Activated CD8-positive, alpha-beta memory T cell treated with anti-CD3 and anti-CD28 coated beads for 24 hours (primary cell): Measurements from ENCODE around the gene GRIN3A.
A peak's percentile ranks its signal among the peaks of the same experiment; 100 is the strongest.
"Not testable (repeated sequence)": the region's sequence is repeated elsewhere in the genome, so short reads cannot be mapped to it uniquely, and the experiment has no call there.

ENCODE experiments used
- DNase-seq: peaks from one replicate; pipeline ENCODE4 v3.0.0-alpha.2; 2020

The GRIN3A gene

GRCh38 chr9:101738566-101739183 lies at the start of gene GRIN3A:
TSS of gene GRIN3A (minus strand) at chr9:101738647. CDS start at chr9:101737979, 668 bp downstream.
- no peak for DNase-seq

DNA sequence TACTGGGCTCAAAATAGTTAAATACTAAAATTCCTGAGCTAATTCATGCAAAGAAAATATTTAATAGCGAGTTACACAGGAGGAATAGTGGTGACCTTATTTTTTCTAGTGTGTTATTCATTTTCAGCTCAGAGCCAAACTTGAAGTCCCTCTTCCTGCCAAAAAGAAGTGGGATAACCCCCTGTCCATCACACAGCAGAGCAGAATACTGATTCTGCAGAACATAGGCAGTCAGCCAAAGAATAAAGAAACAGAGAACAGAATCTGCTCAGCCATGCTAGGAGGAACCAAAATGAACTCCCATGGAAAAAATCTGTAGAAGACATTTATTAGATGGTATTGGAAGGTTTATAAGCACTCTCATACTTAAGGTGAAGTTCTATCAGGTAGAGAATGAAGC lies 49.4 kb upstream of the GRIN3A start:
- no peak for DNase-seq

GRCh38 chr9:101778332-101778731 lies 39.9 kb upstream of the GRIN3A start:
- DNase-seq, result no peak

DNA sequence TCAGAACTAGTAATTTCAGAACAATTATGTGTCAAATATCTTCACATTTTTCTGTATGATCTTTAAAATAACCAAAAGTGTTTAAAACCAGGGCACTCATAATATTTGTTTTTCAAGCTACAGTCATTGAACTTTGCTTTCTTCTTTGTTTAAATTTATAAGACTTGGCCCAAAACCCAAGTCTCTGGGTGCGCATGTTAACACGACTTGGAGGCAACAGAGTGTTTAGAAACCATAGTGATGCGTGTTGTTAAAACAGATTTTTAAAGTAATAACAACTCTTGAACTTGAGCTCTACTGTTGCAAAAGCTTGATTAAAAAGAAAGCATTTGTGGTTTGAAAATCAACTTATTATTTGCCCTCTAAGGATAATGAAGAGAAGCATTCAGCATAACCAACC lies 26.0 kb upstream of the GRIN3A start:
- DNase-seq, result no peak

- DNase-seq, result no peak
These were observed 20.0 kb upstream of the GRIN3A start for GRCh38 chr9:101758304-101758930.

- DNase-seq, result no peak
These were observed 15.3 kb upstream of the GRIN3A start for GRCh38 chr9:101753716-101754115.

DNA sequence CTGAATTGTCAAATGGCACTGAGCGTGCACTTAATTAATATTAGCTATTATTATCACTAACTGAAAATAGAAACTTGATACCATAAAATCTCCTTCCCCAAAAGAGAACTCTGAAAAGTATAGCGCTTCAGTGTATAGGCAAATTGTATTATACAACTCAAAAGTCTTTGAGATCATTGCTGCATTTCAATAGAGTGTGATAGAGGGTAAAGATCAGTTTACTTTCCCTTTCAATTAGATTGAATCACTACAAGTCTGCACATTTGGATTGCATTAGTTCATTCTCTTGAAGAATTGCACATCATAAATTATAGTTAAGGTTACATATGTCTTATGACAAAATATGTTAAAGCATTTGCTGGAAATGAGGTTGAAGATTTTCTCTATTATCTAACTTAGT lies 13.4 kb upstream of the GRIN3A start:
- DNase-seq, result no peak

DNA sequence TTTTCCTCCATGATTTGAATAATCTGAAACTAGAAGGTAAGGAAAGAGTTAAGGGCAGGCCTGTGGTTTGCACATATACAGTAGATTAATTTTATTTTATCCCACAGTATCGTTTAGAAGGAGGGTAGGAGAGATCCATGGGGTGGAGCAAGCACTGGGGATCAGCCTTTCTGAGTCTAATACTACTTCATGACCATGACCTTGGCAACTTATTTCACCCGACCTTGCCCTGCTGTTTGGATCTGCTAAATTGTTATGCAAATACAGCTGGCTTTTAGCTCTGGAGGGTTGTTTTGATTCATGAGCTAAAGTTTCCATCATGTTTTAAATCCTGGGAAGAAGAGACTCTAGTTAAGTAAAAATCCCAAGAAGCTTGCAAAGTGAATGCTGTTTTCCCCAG lies 864 bp upstream of the GRIN3A start:
- no peak for DNase-seq

DNA sequence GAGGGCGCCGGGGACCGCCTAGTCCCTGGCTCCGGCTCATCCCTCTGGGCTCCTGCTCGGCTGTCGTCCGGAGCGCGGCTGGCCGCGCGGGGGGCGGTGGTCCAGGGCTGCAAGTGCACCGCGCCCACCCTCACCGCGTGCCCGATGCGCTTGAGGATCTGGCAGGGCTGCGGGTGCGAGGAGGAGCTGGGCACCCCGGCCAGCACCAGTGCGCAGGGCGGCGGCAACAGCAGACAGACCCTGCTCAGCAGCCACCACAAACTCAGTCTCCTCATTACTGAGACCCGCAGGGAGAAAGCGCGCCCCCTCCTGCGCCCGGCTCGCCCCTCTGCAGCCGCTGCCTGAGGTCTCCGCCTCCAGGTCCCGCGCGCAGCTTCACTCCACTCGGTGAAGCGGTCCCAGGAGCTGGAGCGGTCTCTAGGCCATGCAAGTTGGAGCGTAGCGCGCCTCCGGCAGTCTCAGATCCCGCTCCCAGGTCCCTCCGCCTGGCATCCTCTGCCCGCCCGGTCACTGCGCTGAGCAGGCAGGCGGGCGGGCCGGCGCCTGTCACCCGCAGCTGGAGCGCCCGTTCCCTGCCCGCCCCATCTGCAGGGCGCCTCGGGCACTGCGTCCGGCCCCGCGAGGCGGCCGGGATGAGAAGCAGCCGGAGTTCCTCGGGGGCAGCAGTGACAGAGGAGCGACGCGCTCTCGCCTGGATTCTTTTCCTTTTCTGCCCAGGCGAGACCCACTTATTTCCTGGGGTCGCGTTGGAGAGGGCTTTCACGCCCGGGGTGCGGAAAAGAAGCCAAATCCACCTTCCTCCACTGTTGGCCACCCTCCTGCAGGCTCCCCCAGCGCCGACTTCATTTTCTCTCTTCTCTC lies 512 bp downstream of the GRIN3A start:
- DNase-seq, result no peak

GRCh38 chr9:101737165-101737704 lies 1.2 kb downstream of the GRIN3A start:
- no peak for DNase-seq

- no peak for DNase-seq
These were observed 1.7 kb downstream of the GRIN3A start for GRCh38 chr9:101736717-101737116.

GRCh38 chr9:101731429-101731828 lies 7.0 kb downstream of the GRIN3A start:
- no peak for DNase-seq

- no peak for DNase-seq
These were observed 10.6 kb downstream of the GRIN3A start for GRCh38 chr9:101727612-101728524.

DNA sequence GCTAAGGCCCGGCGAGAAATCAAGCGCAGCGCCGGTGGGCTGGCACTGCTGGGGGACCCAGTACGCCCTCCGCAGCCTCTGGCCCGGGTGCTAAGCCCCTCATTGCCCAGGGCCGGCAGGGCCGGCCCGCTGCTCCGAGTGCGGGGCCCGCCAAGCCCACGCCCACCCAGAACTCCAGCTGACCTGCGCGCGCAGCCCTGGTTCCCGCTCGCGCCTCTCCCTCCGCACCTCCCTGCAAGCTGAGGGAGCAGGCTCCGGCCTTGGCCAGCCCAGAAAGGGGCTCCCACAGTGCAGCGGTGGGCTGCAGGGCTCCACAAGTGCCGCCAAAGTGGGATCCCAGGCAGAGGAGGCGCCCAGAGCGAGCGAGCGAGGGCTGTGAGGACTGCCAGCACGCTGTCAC lies 14.2 kb downstream of the GRIN3A start:
- not testable (repeated sequence) for DNase-seq

GRCh38 chr9:101718192-101718591 lies 20.3 kb downstream of the GRIN3A start:
- DNase-seq, result no peak

DNA sequence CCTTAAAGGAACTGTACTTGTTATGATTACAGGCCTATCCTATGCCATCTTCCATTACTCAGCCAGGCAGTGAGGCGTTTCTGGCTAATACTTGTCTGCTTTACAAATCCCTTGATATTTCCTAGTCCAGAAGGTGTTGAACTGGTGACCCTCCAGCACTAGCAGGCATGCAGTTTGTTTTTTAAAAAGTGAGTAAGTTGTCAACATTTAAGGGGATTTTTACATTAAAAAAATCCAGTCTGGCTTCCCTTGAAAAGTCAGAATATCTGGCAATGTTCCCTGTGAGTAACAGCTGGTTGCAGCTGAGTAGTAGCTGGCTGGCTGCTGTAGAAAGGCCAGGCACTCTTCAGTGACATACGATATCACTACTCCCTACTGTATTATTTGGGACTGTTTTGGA lies 21.8 kb downstream of the GRIN3A start:
- DNase-seq, result no peak

- peak; percentile 57 for DNase-seq
These were observed 27.0 kb downstream of the GRIN3A start for GRCh38 chr9:101711330-101711941.

DNA sequence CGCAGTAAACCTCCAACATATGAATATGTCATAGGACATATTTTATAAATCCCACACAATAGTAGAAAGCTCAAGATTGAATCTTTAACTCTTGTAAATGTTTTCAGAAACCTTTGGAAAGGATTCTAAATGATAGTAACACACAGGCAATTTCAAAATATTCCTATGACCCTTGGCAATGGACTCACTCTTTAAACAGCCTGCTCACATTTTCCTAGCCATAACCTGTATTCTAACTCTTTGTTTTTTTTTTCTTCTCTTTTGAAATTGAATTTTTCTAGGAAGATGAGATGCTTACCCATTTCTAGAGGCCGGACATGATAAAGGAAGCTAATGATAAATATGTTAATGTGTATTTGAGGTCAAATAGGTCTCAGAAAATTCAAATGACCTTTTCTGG lies 29.6 kb downstream of the GRIN3A start:
- DNase-seq, result no peak

DNA sequence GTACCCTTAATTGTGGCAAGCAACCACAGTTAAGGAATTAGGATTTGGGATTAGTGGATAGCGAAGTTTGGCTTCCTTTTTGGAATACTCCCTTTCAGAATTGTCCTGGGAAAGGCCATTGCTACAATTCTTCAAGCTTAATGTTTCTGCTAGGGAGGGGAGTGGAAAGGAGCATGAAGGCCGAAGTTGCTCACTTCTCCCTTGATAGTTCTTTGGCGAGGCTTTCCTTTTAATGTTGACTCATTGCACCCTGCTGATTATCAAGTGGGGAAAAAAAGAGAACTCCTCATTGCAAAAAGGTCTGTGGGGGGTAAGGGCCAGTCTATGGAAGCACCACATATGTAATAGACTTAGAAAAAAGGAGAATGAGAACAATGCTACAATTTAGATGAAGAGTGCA lies 30.7 kb downstream of the GRIN3A start:
- DNase-seq, result no peak

GRCh38 chr9:101706997-101707396 lies 31.4 kb downstream of the GRIN3A start:
- DNase-seq, result no peak

GRCh38 chr9:101706261-101706798 lies 32.1 kb downstream of the GRIN3A start:
- DNase-seq, result no peak

DNA sequence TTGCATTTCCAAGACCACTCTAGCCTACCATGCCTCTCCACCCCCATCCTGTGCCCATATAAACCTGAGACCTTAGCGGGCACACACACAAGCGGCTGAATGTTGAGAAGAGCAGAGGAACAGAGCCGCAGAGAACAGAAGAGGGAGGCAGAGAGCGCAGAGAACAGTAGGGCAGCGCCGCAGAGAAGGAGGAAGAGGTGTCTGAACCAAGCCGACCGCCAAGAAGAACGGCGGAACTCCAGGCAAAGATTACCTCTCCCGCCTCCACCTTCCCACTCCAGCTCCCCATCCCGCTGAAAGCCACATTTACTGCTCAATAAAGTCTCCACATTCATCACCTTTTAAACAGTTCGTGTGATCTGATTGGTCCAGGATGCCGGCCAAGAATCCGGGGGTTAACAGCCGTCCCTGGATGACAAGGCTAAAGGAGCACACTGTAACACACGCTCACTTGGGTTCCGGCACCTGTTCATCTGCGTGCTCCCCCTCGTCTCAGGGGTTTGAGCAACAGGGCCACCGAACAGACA lies 33.2 kb downstream of the GRIN3A start:
- DNase-seq, result peak; percentile 66
